ENCODE data around the gene ATMIN.

DNA sequence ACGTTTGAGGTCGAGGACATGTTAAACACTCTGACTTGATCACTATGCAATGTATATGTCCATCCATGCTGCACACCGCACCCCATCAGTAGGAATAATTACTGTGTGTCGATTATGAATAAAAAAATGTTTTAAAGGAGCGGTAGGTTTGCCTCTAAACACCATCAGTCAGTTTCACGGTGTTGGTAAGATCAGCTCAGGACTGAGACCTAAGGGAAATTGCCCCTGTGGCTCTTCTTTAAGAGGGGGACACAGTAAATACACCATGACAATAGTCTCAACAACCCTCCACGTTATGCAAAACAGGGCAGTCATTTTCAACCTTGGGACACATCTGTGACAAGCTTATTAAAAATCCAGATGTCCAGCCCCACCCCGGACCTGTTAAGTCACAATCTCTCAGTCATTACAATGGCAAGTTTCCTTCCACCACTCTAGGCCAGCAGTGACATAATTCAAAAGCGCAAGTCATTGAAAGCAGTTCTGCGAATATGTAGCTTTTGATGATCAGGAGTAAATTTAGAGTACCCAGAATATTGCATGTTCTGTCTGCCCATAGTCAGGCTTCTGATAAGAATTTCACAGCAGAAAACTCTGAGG, 1.2 kb downstream of the ATMIN start:
- TF ChIP-seq, protein P1, sequence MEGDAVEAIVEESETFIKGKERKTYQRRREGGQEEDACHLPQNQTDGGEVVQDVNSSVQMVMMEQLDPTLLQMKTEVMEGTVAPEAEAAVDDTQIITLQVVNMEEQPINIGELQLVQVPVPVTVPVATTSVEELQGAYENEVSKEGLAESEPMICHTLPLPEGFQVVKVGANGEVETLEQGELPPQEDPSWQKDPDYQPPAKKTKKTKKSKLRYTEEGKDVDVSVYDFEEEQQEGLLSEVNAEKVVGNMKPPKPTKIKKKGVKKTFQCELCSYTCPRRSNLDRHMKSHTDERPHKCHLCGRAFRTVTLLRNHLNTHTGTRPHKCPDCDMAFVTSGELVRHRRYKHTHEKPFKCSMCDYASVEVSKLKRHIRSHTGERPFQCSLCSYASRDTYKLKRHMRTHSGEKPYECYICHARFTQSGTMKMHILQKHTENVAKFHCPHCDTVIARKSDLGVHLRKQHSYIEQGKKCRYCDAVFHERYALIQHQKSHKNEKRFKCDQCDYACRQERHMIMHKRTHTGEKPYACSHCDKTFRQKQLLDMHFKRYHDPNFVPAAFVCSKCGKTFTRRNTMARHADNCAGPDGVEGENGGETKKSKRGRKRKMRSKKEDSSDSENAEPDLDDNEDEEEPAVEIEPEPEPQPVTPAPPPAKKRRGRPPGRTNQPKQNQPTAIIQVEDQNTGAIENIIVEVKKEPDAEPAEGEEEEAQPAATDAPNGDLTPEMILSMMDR (conservative IDR thresholded peaks at IDR 0.05; ENCODE audit: low read length), result no peak
- no peak for TF ChIP-seq EZH2phosphoT487 (IDR thresholded peaks at IDR 0.05; ENCODE audit: borderline replicate concordance)
